ENCODE data around the gene CD99L2. TPM values are rescaled to one million over a fixed set of nuclear protein-coding genes. Genes with fewer than 3 reads are reported as not detected.

Gene CD99L2, protein sequence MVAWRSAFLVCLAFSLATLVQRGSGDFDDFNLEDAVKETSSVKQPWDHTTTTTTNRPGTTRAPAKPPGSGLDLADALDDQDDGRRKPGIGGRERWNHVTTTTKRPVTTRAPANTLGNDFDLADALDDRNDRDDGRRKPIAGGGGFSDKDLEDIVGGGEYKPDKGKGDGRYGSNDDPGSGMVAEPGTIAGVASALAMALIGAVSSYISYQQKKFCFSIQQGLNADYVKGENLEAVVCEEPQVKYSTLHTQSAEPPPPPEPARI
- 9.8 and 12.0 TPM in 2 replicates for total RNA-seq

DNA sequence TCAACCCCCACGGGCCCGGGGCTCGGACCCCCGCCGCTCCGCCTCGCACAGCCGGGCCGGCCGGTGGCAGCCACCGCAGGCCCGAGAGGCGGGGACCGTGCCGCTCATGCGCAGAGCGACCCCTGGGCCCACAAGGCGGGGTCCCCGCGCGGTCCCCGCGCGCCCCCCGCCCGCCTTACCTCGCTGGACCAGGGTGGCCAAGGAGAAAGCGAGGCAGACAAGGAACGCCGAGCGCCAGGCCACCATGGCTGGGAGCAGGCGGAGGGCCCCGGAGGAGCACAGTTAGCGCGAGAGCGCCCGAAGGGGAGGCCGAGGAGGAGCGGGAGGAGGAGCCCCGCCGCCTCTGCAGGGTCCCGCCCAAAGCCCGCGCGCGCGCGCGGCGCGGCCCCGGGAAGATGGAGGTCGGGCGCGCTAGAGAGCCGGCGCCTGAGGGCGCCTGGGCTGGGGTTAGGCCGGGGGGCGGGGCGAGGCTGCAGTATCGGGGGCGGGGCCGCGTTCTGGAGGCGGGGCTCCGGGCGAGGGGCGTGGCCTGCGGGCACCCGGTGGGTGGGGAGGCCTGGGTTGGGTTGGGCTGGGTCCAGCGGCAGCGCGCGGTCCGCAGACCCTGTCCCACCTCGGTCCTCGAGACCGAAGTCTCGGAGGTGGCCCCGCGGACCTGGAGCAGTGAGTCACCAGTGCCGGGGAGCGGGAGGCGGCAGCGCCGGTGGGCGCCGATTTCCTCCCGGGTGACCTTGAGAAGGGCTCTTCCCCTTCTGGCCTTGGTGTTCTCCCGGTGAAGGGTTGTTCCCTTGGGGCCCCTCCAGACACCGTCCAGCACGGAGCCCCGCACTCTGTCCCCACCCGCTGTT is at the start of gene CD99L2:
CD99L2 (minus strand) TSS at position 326 of the 848 bp plus-strand sequence; CDS start at position 246, 80 bp downstream.
- H3K4me1 Mint-ChIP-seq (ENCODE audit: low read depth), result peaks cover 3% of the 10 kb centered on the region
- H3K4me3 Mint-ChIP-seq (ENCODE audit: low read depth), result peak within 1 kb of the TSS; percentile 84
- peaks cover 19% of the 10 kb centered on the region for H3K27me3 Mint-ChIP-seq (ENCODE audit: low read depth)
- no peaks in the 10 kb centered on the region for H3K36me3 Mint-ChIP-seq (ENCODE audit: low read depth)
- no peaks in the 10 kb centered on the region for H3K9me3 Mint-ChIP-seq
- DNase-seq (ENCODE audit: low spot score), result peak; percentile 83
- intact Hi-C loops (cut with micrococcal nuclease), result loop anchor here (1.0 to 10.0 kb wide), 5 partner anchors 18 to 964 kb away; partner anchors contain the start of genes EOLA2, HMGB3 and VMA21
- peak within 1 kb of the TSS; percentile 46 for H3K27ac Mint-ChIP-seq

DNA sequence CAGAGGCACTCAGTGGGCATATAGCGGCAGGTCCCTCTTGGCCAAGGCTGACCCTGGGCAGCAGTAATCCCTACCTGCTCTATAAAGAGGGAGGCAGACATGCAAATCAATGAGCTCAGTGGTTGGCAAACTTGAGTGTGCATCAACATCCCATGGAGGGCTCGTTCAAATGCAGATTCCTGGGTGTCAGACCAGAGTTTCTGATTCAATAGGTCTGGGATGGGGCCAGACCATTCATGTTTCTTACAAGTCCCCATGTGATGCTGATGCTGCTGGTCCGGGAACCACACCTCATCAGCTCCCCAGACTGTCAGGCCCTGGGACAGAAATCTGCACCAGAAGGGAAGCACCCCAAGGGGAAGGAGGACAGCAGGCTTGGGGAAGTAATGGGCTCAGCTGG is 45.8 kb upstream of the CD99L2 start:
- Mint-ChIP-seq H3K4me1 (ENCODE audit: low read depth) (no peaks in the 10 kb centered on the region), H3K27me3 (ENCODE audit: low read depth) (no peaks in the 10 kb centered on the region), H3K27ac (no peak overlapping the region), H3K4me3 (ENCODE audit: low read depth) (no peak overlapping the region), H3K9me3 (no peaks in the 10 kb centered on the region), H3K36me3 (ENCODE audit: low read depth) (no peaks in the 10 kb centered on the region)
- intact Hi-C loops (cut with micrococcal nuclease), result no loop called here
- no peak for DNase-seq (ENCODE audit: low spot score)

DNA sequence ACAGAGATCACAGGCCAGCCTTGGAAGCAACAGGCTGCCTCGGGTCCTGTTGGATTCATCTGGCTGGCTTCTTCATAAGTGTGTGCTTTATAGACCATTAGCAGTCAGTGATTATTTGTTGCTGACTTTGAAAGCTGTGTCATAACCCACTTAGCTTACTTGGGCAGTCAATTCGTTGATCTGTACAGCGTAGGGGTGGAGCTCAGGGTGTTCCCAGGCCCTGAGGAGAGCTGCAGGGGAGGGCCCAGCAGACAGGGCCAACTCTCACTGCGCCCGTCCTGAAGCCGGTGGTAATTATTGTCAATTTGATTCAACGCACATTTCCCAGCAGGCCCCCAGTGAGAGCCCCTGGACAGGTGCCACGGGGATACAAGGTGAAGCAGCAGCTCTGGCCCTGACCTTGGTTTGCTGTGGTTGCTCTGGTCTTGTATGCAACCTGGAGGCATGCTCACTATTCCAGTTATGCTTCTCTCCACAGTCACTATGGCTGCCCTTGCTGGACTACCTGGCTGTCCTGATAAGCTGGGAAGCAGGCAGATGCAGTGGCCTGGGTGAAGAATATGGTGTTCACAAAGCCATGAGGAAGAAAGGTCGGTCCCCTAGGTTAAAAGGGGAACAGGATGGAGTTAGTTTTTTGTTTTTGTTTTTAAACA is 44.6 kb upstream of the CD99L2 start:
- no peak for DNase-seq (ENCODE audit: low spot score)
- H3K4me1 Mint-ChIP-seq (ENCODE audit: low read depth), result no peaks in the 10 kb centered on the region
- intact Hi-C loops (cut with micrococcal nuclease), result no loop called here
- no peak overlapping the region for H3K27ac Mint-ChIP-seq
- no peaks in the 10 kb centered on the region for H3K9me3 Mint-ChIP-seq
- no peaks in the 10 kb centered on the region for H3K36me3 Mint-ChIP-seq (ENCODE audit: low read depth)
- H3K4me3 Mint-ChIP-seq (ENCODE audit: low read depth), result no peak overlapping the region
- H3K27me3 Mint-ChIP-seq (ENCODE audit: low read depth), result no peaks in the 10 kb centered on the region

DNA sequence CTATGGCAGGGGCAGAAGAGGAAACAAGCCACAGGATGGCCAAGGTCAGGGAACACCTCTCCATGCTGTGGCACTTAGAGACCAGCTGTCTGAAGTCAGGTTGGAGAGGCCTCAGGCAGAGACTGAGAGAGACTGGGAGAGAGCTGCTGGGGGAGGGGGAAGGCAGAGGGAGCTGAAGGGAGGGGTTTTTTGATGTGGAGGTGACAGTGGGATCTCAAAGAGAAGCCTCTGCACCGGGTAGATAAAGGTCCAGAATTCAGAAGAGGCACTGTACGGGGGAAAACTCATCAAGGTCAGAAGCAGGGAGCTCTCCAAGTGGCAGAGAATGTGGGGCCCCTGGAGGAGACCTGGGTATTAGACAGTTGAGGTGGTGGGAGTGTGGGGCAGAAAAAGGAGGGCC is 43.1 kb upstream of the CD99L2 start:
- no peaks in the 10 kb centered on the region for H3K4me1 Mint-ChIP-seq (ENCODE audit: low read depth)
- H3K27ac Mint-ChIP-seq, result no peak overlapping the region
- H3K4me3 Mint-ChIP-seq (ENCODE audit: low read depth), result no peak overlapping the region
- intact Hi-C loops (cut with micrococcal nuclease), result no loop called here
- no peaks in the 10 kb centered on the region for H3K36me3 Mint-ChIP-seq (ENCODE audit: low read depth)
- no peaks in the 10 kb centered on the region for H3K27me3 Mint-ChIP-seq (ENCODE audit: low read depth)
- DNase-seq (ENCODE audit: low spot score), result no peak
- H3K9me3 Mint-ChIP-seq, result no peaks in the 10 kb centered on the region

DNA sequence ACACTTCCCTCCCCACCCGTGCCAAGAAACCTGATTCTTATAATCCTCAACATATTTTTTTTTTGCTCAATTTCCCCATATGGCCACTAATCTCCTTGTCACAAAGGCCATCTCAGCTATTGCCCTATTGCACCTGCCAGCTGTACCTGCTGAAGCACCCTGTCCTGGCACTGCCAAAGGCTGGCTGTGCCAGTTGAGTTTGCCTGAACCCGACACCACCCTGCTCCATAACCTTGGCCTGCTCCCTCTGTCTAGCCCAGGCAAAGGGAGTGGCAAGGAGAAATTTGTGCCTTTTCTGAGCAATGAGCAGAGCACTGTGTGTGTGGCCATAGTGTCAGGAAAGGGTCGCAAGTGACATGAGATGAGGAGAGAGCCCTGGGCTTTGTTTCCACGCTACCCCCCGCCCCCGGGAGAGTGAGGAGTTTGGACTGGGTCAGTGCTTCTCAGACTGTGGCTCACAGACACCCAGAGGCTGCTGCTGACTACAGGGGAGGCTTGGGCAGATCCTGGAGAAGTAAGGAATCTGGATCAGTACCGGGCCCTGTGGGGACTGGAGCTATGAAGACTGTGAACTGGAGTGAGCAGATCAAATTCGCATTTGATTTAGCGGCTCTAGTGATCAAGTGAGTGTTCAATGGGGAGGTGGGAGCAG is 42.5 kb upstream of the CD99L2 start:
- H3K4me3 Mint-ChIP-seq (ENCODE audit: low read depth), result no peak overlapping the region
- no peaks in the 10 kb centered on the region for H3K27me3 Mint-ChIP-seq (ENCODE audit: low read depth)
- DNase-seq (ENCODE audit: low spot score), result no peak
- H3K9me3 Mint-ChIP-seq, result no peaks in the 10 kb centered on the region
- intact Hi-C loops (cut with micrococcal nuclease), result no loop called here
- H3K27ac Mint-ChIP-seq, result no peak overlapping the region
- no peaks in the 10 kb centered on the region for H3K4me1 Mint-ChIP-seq (ENCODE audit: low read depth)
- no peaks in the 10 kb centered on the region for H3K36me3 Mint-ChIP-seq (ENCODE audit: low read depth)

DNA sequence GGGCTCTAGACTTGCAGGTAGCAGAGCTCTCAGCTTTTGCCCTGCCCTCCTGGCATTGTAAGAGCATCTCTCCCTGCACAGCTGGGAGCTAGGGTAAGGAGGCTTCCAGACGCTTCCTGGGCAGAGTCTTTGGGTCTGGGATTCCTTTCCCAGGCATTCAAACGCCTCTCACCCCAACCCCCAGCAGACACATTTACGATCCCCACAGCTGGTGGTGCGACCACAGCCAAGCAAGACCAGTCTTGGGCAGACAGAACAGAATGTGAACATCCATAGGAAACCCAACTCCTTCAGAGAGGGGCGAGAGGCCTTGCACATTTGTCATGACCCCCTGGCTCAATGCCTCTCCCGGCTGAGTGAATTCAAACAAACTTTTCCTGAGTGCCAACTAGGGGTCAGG is 38.1 kb upstream of the CD99L2 start:
- Mint-ChIP-seq H3K4me3 (ENCODE audit: low read depth) (no peak overlapping the region), H3K4me1 (ENCODE audit: low read depth) (no peaks in the 10 kb centered on the region), H3K27ac (no peak overlapping the region), H3K9me3 (no peaks in the 10 kb centered on the region), H3K36me3 (ENCODE audit: low read depth) (no peaks in the 10 kb centered on the region), H3K27me3 (ENCODE audit: low read depth) (no peaks in the 10 kb centered on the region)
- intact Hi-C loops (cut with micrococcal nuclease), result no loop called here
- DNase-seq (ENCODE audit: low spot score), result no peak

DNA sequence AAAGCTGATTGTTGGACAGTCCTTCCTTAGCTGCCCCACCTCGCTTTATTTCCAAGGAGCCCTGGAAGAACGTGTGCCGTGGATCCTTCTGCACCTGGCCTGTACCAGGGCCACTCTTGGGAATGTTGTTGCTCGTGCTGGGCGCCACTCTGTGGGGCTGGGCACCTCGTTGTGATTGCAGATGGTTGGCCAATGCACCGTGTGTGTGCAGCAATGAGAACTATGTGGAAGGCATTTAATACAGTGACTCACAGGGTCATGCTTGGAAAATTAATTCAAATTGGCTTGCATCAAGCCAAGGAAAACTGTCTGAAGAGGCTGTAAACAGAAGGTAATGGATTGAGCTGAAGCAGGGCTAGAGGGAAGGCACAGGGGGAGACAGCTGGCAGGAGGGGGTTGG is 37.0 kb upstream of the CD99L2 start:
- DNase-seq (ENCODE audit: low spot score), result no peak
- Mint-ChIP-seq H3K36me3 (ENCODE audit: low read depth) (no peaks in the 10 kb centered on the region), H3K4me1 (ENCODE audit: low read depth) (no peaks in the 10 kb centered on the region), H3K27me3 (ENCODE audit: low read depth) (no peaks in the 10 kb centered on the region), H3K4me3 (ENCODE audit: low read depth) (no peak overlapping the region), H3K9me3 (no peaks in the 10 kb centered on the region), H3K27ac (no peak overlapping the region)
- intact Hi-C loops (cut with micrococcal nuclease), result no loop called here

DNA sequence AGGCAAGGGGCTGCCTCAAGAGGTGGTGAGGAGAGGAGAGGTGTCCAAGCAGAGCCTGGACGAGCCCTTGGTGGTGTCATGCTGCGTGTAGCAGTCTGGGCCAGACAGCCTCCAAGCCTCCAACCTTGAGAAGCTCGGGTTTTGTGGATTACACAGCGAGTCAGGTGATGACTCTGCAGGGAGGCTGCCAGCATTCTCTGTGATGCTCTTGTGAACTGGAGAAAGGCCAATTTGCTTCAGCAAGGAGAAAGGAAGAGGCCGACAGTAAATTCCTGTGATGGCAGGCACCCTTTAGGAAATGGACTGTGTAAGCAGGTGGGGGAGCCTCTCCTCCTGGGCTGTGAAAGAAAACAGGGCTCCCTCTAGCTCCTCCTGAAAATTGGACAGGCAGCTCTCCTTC is 36.0 kb upstream of the CD99L2 start:
- intact Hi-C loops (cut with micrococcal nuclease), result no loop called here
- Mint-ChIP-seq H3K4me3 (ENCODE audit: low read depth) (no peak overlapping the region), H3K36me3 (ENCODE audit: low read depth) (no peaks in the 10 kb centered on the region), H3K27me3 (ENCODE audit: low read depth) (no peaks in the 10 kb centered on the region), H3K4me1 (ENCODE audit: low read depth) (no peaks in the 10 kb centered on the region), H3K27ac (no peak overlapping the region), H3K9me3 (no peaks in the 10 kb centered on the region)
- no peak for DNase-seq (ENCODE audit: low spot score)

DNA sequence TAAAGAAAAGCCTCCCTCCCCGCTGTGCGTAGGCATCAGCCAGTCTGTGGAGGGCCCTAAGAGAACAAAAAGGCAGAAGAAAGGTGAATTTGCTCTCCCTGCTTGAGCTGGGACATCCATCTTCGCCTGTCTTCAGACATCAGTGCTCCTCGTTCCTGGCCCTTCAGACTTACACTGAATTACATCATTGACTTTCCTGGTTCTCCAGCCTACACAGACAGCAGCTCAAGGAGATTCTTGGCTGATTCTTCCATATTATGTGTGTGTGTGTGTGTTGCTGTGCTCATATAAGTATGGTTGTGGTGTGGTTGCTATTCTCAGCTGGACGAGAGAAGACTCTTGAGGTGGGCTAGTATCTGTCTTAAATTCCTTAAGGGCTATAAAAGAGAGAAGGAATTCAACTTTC is 35.5 kb upstream of the CD99L2 start:
- Mint-ChIP-seq H3K27ac (no peak overlapping the region), H3K4me1 (ENCODE audit: low read depth) (no peaks in the 10 kb centered on the region), H3K9me3 (no peaks in the 10 kb centered on the region), H3K4me3 (ENCODE audit: low read depth) (no peak overlapping the region), H3K27me3 (ENCODE audit: low read depth) (no peaks in the 10 kb centered on the region), H3K36me3 (ENCODE audit: low read depth) (no peaks in the 10 kb centered on the region)
- intact Hi-C loops (cut with micrococcal nuclease), result no loop called here
- no peak for DNase-seq (ENCODE audit: low spot score)

DNA sequence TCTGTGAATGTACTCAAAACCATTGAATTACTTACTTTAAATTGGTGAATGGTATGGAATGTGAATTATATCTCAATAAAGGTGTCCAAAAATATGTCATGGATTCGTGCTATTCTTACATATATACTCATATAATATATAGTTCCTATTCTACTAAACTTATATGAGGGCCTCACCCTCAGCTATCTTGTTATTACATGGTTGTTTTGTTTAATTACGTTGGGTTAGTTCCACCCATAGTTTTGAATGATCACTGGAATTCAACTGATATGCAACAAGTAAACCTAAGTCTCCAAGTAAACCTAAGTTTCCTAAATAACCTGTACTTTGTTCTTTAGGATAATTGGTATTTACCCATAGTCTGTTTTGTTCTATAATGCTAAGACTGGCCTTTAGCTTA is 30.6 kb upstream of the CD99L2 start:
- H3K27ac Mint-ChIP-seq, result no peak overlapping the region
- no peaks in the 10 kb centered on the region for H3K4me1 Mint-ChIP-seq (ENCODE audit: low read depth)
- H3K27me3 Mint-ChIP-seq (ENCODE audit: low read depth), result no peaks in the 10 kb centered on the region
- H3K9me3 Mint-ChIP-seq, result no peaks in the 10 kb centered on the region
- no peak overlapping the region for H3K4me3 Mint-ChIP-seq (ENCODE audit: low read depth)
- no peak for DNase-seq (ENCODE audit: low spot score)
- H3K36me3 Mint-ChIP-seq (ENCODE audit: low read depth), result no peaks in the 10 kb centered on the region
- intact Hi-C loops (cut with micrococcal nuclease), result no loop called here

DNA sequence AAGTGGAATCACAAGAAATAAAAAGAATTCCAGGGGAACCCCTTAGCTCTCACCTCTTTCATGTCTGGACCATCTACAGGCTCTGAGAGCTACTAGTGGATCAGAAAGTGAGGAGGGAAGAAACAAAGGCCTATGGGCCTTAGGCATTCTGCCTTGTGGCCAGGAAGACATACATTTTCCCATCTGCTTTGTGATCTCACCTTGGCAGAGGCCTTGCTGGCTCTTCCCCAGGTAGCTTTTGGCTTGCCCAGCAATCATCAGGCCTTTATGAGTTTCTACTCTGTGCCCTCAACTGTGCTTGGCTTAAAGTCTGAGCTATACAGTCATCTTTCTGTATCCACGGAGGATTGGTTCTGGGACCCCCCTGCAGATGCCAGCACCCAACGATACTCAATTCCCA is 28.3 kb upstream of the CD99L2 start:
- no peaks in the 10 kb centered on the region for H3K4me1 Mint-ChIP-seq (ENCODE audit: low read depth)
- no peaks in the 10 kb centered on the region for H3K27me3 Mint-ChIP-seq (ENCODE audit: low read depth)
- H3K27ac Mint-ChIP-seq, result no peak overlapping the region
- intact Hi-C loops (cut with micrococcal nuclease), result no loop called here
- no peak overlapping the region for H3K4me3 Mint-ChIP-seq (ENCODE audit: low read depth)
- H3K36me3 Mint-ChIP-seq (ENCODE audit: low read depth), result no peaks in the 10 kb centered on the region
- no peak for DNase-seq (ENCODE audit: low spot score)
- no peaks in the 10 kb centered on the region for H3K9me3 Mint-ChIP-seq

DNA sequence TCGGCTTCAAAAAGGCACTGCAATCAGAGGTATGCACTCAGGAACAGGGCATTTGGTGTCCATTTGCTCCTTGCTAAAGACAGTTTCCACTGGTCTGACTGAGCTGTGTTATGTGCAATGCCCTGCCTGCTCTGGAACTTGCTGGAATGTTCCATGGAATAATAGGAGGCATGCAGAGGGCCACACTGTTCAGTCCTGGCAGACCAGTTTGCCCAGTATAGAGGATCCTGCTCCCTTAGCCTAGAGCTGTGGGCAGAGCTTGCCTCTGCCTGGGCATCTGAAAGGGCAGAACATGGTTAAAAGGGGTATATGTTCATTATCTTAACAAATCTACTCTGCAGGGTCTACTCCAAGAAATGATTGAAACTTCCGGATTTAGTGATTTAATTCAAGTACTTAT is 27.8 kb upstream of the CD99L2 start:
- Mint-ChIP-seq H3K27ac (no peak overlapping the region), H3K36me3 (ENCODE audit: low read depth) (no peaks in the 10 kb centered on the region), H3K4me3 (ENCODE audit: low read depth) (no peak overlapping the region), H3K27me3 (ENCODE audit: low read depth) (no peaks in the 10 kb centered on the region), H3K9me3 (no peaks in the 10 kb centered on the region), H3K4me1 (ENCODE audit: low read depth) (no peaks in the 10 kb centered on the region)
- DNase-seq (ENCODE audit: low spot score), result no peak
- intact Hi-C loops (cut with micrococcal nuclease), result no loop called here
